SW 1271 (cell line): ENCODE measurements around the gene TMEM141.
A peak's percentile ranks its signal among the peaks of the same experiment; 100 is the strongest.
"Not testable (repeated sequence)": the region's sequence is repeated elsewhere in the genome, so short reads cannot be mapped to it uniquely, and the experiment has no call there.

Experiments used
- DNase-seq, 2 experiments: peaks; one replicate each; lab custom pipeline; 2025; lab: John Stamatoyannopoulos, UW

The TMEM141 gene

GRCh38 chr9:136755302-136756133, 35.6 kb upstream of the TMEM141 start:
- not testable (repeated sequence) for DNase-seq

GRCh38 chr9:136756134-136756438, 35.1 kb upstream of the TMEM141 start:
- no peak for DNase-seq

GRCh38 chr9:136756836-136757235, 34.3 kb upstream of the TMEM141 start:
- DNase-seq: no peak

GRCh38 chr9:136757328-136757727, 33.8 kb upstream of the TMEM141 start:
- DNase-seq: no peak

GRCh38 chr9:136757751-136758140, 33.4 kb upstream of the TMEM141 start:
- no peak for DNase-seq

- no peak for DNase-seq
Measured at GRCh38 chr9:136759001-136759400, 32.1 kb upstream of the TMEM141 start.

GRCh38 chr9:136759436-136760325, 31.5 kb upstream of the TMEM141 start:
- DNase-seq: no peak

GRCh38 chr9:136760424-136760823, 30.7 kb upstream of the TMEM141 start:
- DNase-seq: no peak

GRCh38 chr9:136760834-136761544, 30.2 kb upstream of the TMEM141 start:
- peak; percentile 43 to 89 for DNase-seq

GRCh38 chr9:136761545-136761981, 29.6 kb upstream of the TMEM141 start:
- no peak for DNase-seq

GRCh38 chr9:136762221-136762691, 28.9 kb upstream of the TMEM141 start:
- no peak for DNase-seq

- DNase-seq: peak; percentile 15 to 31
Measured at GRCh38 chr9:136762915-136763648, 28.1 kb upstream of the TMEM141 start.

GRCh38 chr9:136763649-136764035, 27.5 kb upstream of the TMEM141 start:
- no peak for DNase-seq

GRCh38 chr9:136764301-136764891, 26.7 kb upstream of the TMEM141 start, which contains the start of gene LCN15:
Gene LCN15 (minus strand): TSS chr9:136764518. CDS start chr9:136764488, 30 bp downstream.
- DNase-seq: no peak

- DNase-seq: no peak
Measured at GRCh38 chr9:136765041-136765440, 26.1 kb upstream of the TMEM141 start.

- not testable (repeated sequence) for DNase-seq
Measured at GRCh38 chr9:136765745-136766409, 25.3 kb upstream of the TMEM141 start.

- DNase-seq: peak; percentile 53 to 62
Measured at GRCh38 chr9:136766410-136767120, 24.6 kb upstream of the TMEM141 start.

- DNase-seq: no peak
Measured at GRCh38 chr9:136769710-136770191, 21.4 kb upstream of the TMEM141 start.

GRCh38 chr9:136771907-136772415, 19.2 kb upstream of the TMEM141 start:
- no peak for DNase-seq
